ENCODE measurements around the gene DYNC1H1.

Gene DYNC1H1

GRCh38 chr14:101939646-101940170, 24.7 kb upstream of the DYNC1H1 start:
- FAIRE-seq: no peak
- no peak for DNase-seq (ENCODE audit: insufficient read length, low spot score)

- FAIRE-seq (no peak), DNase-seq (ENCODE audit: insufficient read length, low spot score) (no peak)
Measured at GRCh38 chr14:101944451-101944850, 19.9 kb upstream of the DYNC1H1 start.

GRCh38 chr14:101945171-101945570, 19.2 kb upstream of the DYNC1H1 start:
- FAIRE-seq: no peak
- DNase-seq (ENCODE audit: insufficient read length, low spot score): no peak

GRCh38 chr14:101947577-101947903, 16.8 kb upstream of the DYNC1H1 start:
- DNase-seq (ENCODE audit: insufficient read length, low spot score): no peak

GRCh38 chr14:101947904-101948665, 16.3 kb upstream of the DYNC1H1 start:
- DNase-seq (ENCODE audit: insufficient read length, low spot score) (peak; percentile 99), FAIRE-seq (peak; percentile 99)

More at GRCh38 chr14:101947577-101947903, 16.8 kb upstream of the DYNC1H1 start:
- FAIRE-seq: no peak

- peak; percentile 69 for FAIRE-seq
Measured at GRCh38 chr14:101948666-101949216, 15.6 kb upstream of the DYNC1H1 start.

GRCh38 chr14:101950100-101950499, 14.3 kb upstream of the DYNC1H1 start:
- FAIRE-seq (no peak), DNase-seq (ENCODE audit: insufficient read length, low spot score) (no peak)

More at GRCh38 chr14:101948666-101949216, 15.6 kb upstream of the DYNC1H1 start:
- no peak for DNase-seq (ENCODE audit: insufficient read length, low spot score)

- FAIRE-seq (no peak), DNase-seq (ENCODE audit: insufficient read length, low spot score) (no peak)
Measured at GRCh38 chr14:101950516-101951215, 13.7 kb upstream of the DYNC1H1 start.

- no peak for DNase-seq (ENCODE audit: insufficient read length, low spot score)
Measured at GRCh38 chr14:101953151-101953550, 11.2 kb upstream of the DYNC1H1 start.

GRCh38 chr14:101954501-101954900, 9.9 kb upstream of the DYNC1H1 start:
- FAIRE-seq (no peak), DNase-seq (ENCODE audit: insufficient read length, low spot score) (no peak)

More at GRCh38 chr14:101953151-101953550, 11.2 kb upstream of the DYNC1H1 start:
- peak; percentile 72 for FAIRE-seq

GRCh38 chr14:101955695-101956161, 8.6 kb upstream of the DYNC1H1 start:
- no peak for FAIRE-seq

GRCh38 chr14:101956179-101956885, 8.0 kb upstream of the DYNC1H1 start:
- FAIRE-seq (no peak), DNase-seq (ENCODE audit: insufficient read length, low spot score) (no peak)

More at GRCh38 chr14:101955695-101956161, 8.6 kb upstream of the DYNC1H1 start:
- no peak for DNase-seq (ENCODE audit: insufficient read length, low spot score)

GRCh38 chr14:101957406-101958234, 6.8 kb upstream of the DYNC1H1 start:
- DNase-seq (ENCODE audit: insufficient read length, low spot score) (no peak), FAIRE-seq (no peak)

- DNase-seq (ENCODE audit: insufficient read length, low spot score): no peak
- FAIRE-seq: no peak
Measured at GRCh38 chr14:101958418-101959180, 5.8 kb upstream of the DYNC1H1 start.

- FAIRE-seq (no peak), DNase-seq (ENCODE audit: insufficient read length, low spot score) (no peak)
Measured at GRCh38 chr14:101959277-101959676, 5.1 kb upstream of the DYNC1H1 start.

- DNase-seq (ENCODE audit: insufficient read length, low spot score): no peak
- FAIRE-seq: no peak
Measured at GRCh38 chr14:101960225-101960624, 4.1 kb upstream of the DYNC1H1 start.

GRCh38 chr14:101961011-101961721, 3.2 kb upstream of the DYNC1H1 start:
- DNase-seq (ENCODE audit: insufficient read length, low spot score): peak; percentile 79
- peak; percentile 16 for FAIRE-seq

- FAIRE-seq: no peak
- DNase-seq (ENCODE audit: insufficient read length, low spot score): no peak
Measured at GRCh38 chr14:101961746-101962502, 2.4 kb upstream of the DYNC1H1 start.
